GM19240 (cell line): ENCODE data around the gene IFT74.

Experiments
- DNase-seq: peaks from one replicate; pipeline ENCODE4 v3.0.0; 2011; ENCODE audit warnings: low spot score; ENCODE audit not compliant: insufficient read length

The IFT74 gene

DNA sequence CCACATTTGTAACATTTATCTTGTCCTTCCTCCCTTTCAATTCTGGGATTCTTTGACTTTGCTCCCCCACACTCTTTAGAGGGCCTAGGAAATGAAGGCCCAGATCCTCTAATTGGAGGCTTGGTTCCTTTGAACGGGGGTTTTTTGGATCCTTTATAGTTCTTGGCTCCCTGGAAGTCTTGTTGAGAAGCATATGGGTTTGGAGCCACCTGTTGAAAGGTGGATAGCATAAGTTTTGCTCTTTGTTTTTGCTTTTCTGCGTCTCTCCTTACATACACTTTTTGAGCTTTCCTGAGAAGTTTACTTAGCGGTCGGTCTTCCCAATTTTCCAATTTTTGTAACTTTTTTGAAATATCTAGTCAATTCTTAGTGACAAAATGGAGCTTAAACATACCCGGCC is 17.8 kb downstream of the IFT74 start:
- no peak for DNase-seq

DNA sequence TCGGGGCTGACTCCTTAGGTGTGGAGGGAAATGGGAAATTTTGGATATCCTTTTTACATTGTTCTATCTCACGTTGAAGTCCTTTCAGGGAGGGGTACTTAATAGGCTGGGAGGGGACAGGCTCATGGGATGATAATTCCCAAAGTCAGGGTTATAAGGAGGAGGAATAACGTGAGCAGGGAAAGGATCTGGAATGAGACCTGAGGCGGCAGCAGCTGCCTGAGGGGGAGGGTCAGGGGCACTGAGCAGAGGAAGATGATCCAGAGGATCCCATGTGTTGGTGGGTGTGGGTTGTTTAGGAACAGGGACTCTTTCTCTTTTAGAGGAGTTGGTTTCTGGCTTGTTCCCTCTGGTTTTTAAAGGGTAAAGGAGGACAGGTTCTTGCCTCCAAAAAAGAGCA is 18.7 kb downstream of the IFT74 start:
- DNase-seq = no peak

DNA sequence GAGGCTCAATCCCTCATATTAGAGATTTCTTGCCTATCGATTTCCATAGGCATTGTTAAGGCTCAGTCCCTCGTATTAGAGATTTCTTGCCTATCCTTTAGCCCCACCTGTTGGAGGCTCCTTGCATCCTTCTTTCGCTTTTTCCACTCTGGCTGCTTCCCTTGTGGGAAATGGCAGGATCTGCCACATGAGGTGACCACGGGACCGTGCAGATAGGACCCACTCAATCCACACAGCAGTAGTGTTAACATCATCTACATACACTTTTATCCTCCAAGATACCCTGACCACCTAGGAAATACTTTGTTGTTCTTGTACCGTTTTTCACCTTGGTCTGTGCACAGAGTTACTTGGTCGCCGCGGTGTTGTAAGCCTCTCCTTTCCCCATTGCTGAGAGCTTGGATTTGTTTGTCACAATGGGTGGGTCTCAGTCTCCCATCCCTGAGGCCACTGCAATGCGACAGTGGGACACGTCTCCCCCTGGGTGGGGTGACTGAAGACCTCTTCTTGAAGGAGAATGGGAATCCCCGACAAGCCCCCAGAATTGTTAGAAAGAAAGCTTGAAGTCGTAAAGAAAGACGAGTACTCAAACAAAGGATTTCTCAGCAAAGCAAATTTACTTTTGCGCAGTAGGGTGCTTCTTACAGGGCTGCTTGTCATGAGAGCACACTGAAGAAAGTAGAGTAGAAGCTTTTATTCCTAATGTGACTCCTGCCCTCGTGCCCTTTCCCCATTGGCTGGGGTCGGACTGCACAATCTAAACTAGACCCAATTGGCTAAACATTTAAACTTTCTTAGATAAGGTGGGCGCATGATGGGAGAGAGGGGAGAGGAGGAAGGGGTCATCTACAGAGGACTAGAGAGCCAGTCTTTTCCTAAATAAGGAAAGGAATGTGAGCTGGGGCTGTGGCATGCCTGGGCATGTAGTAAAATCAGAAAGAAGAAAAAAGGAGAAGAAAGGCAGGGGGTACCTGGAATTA is 19.8 kb downstream of the IFT74 start:
- no peak for DNase-seq

DNA sequence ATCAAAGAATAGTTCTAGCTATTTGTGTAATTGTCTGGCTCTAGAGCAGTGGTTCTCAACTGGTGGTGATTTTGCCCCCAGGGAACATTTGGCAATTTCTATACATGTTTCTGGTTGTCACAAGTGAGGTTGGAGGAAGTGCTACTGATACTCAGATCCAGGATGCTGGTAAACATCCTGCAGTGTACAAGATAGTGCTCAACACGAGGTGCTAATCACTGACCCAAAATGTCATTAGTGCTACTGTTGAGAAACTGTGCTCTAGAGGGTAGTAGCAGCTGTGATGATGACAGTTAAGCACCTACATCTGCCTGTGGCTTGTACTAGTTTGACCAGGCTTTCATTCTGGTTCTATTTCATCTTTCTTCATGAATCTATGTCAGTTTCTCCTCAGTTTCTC is 27.1 kb downstream of the IFT74 start:
- no peak for DNase-seq

DNA sequence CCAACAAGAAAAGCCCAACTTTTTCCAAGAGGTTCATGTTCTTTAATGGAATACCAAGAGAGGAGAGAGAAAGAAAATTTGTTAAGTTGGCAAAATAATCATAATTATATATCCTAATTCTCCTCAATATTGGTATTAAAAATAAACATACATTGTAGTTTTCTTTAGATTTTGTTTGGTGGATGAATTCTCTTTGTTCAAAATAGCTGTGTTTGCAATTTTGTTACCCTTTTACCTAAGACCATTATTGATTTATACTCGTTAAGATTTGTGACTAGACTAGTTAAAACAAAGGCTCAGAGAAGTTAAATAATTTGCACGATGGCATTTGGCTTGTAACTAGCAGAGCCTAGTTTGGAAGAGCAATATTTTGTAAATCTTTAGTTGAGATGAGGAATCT is 39.6 kb downstream of the IFT74 start:
- no peak for DNase-seq

DNA sequence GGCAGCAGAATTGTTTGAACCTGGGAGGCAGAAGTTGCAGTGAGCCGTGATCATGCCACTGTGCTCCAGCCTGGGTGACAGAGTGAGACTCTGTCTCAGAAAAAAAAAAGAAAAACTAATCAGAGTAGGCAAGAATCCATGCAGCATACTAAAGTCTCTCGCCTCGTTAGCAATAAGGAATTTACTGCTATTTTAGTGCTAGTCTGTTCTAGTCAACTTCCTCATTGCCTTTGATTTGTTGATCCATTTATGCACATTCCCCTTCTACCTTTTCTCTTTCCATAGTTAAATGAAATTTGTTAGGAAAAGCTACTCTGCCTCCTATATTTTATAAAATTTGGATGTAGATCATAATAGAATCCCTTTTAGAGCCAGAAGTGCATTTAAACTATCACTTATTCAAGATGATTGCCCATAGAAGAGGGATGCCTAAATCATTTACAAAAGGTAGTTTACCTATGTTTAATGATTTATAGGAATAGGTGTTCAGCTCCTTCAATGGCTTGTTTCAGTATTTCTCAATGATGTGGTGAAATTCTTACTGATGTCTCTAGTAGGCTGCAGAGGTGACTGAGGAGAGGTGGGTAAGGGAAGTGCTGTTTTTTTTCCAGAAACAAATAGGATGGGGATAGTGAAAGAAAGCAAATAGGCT is 47.3 kb downstream of the IFT74 start:
- no peak for DNase-seq

DNA sequence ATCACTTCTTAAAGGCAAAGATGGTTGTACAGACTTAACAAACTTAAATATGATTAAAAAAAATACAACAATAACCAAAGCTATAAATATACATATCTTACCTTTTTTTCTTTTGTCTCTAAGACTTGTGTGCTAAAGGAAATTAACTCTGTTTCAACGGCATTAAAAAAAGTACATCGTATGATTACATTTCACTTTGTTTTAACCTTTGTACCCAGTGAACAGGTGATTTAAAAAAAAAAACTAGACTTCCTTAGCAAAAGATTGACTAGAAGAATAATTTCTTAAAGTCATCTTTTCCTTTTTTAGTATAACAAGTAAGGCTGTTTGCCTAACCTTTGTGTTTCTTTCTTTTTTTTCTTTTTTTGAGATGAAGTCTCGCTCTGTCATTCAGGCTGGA is 49.3 kb downstream of the IFT74 start, which contains the start of gene LRRC19:
Gene LRRC19, minus strand, starts transcription at position 182 of the 400 bp plus-strand sequence. CDS start 5,978 bp downstream, outside the sequence.
- DNase-seq = no peak

DNA sequence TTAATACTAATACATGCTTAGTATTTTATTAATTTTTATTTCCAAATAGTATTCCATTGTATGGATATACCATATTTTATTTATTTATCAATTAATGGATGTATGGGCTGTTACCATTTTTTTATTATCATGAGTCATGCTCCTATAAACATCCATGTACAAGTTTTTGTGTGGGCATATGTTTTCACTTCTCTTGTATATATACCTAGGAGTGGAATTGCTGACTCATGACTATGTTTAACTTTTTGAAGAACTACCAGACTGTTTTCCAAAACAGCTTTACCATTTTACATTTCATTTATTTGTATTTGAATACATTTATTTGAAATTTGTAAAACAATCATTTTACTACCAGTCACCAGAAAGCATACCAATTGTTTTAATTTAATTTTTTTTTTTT is 63.4 kb downstream of the IFT74 start:
- no peak for DNase-seq

DNA sequence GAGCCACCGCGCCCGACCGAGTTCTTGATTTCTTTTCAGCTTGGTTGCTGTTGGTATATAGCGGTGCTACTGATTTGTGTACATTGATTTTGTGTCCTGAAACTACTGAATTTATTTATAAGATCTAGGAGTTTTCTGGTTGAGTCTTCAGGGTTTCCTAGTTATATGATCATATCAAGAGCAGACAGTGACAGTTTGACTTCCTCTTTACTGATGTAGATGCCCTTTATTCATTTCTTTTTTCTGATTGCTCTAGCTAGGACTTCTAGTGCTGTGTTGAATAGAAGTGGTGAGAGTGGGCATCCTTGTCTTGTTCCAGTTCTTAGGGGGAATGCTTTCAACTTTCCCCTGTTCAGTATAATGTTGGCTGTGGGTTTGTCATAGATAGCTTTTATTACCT is 66.7 kb downstream of the IFT74 start:
- no peak for DNase-seq

DNA sequence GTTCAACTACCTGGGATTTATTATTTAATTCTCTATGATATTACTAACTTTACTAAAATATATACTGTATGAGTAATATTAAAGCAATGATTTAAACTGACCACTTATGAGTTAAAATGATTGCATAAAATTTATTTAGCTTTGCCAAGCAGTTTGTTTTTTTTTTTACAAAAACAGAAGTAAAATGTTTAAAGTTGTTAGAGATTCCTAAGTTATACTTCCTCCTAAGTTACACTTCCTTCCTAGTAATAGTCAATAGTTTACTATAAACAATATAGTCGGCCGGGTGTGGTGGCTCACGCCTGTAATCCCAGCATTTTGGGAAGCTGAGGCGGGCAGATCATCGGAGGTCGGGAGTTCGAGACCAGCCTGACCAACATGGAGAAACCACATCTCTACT is 73.0 kb downstream of the IFT74 start:
- no peak for DNase-seq

DNA sequence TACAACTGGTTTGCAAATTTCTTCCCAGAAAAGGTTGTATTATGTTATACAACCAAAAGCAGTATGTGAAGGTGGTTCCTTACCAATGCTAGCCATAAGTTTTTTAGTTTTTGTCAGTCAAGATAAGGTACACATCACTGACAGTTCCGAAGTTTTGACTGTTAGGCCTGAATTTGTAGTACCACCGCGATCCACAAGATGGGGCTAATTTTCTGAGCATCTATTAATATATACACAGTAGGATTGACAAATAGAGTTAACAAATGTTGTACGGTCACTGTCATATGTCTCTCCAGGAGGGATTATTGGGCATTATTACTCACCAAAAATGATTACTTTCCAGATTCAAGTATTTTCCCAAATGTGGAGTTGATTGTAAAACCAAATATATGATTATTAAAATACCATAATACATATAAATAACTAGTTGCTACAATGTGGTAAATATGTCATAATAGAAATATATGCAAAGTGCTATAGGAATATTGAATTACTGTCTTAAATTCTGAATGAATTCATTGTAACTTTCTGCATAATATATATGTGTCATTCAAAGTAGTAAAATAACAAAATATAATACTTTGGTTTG is 77.7 kb downstream of the IFT74 start:
- DNase-seq = peak; percentile 8

DNA sequence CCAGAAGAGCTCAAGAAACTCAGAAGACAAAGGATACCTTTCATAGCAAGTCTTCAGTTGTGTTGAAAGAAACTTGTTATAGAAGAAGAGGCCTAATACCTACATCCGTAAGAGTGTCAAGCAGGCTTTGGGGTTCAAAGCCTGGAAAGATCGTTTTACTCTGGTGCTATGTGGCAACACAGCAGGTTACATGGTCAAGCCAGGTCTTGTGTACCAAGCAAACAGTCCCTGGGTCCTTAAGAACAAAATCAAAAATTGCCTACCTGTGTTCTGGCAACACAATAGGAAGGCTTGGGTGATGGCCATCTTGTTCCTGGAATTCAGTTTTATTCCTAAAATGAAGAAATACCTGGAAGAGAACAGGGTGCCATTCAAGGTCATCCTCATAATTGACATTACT is 81.3 kb downstream of the IFT74 start:
- no peak for DNase-seq

DNA sequence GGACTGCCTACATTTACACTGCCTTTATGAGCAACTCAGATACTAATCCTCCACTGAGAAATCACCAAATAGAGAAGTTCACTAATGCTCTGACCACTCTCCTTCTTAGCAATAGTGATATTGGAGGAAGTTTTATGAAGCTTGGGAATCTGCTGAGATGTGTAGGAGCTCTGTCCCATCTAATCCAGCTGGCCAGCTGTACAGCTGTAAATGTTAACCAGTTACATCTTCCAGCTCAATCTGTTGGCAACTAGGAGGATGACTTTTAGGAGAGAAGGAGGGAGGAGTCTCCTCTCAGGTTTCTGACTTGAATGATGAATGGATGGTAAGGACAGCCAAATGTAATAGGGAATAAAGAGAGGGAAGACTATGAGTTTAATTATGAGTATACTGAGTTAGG is 85.5 kb downstream of the IFT74 start:
- no peak for DNase-seq

DNA sequence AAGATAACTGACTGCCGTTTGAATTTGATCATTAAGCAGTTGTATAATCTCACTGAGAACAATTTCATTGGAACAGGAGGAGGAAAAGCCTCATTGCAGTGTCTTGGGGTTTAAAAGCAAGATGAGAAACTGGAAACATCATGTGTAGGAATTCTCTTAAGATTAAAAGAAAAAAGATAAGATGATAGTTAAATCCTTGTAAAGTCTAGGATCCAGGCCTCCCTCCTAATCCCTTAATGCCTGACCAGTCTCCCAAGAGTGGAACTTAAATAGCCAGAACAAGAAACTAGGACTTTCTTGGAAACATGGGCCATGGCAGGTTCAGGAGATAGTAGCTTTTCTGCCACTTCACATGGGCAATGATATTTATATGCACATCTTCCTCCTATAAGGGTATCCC is 86.3 kb downstream of the IFT74 start:
- DNase-seq = no peak

DNA sequence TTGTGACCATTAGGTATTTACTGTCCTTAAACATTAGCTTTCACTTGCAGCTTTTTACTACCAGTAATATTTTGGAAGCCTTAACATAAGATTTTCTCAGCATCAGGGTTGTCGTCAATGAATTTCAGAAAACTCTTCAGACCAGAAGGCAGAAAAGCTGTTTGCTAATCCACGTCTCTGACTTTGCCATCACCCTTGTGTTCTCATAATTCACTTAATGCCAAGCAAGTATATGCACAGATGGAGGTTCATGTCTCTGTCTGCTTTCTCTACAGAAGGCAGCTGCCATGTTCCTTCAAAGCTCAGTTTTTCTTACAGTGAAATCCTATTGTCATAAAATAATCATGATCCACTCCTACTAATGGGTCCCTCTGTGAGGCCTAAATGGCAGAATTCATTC is 87.0 kb downstream of the IFT74 start:
- DNase-seq = no peak

DNA sequence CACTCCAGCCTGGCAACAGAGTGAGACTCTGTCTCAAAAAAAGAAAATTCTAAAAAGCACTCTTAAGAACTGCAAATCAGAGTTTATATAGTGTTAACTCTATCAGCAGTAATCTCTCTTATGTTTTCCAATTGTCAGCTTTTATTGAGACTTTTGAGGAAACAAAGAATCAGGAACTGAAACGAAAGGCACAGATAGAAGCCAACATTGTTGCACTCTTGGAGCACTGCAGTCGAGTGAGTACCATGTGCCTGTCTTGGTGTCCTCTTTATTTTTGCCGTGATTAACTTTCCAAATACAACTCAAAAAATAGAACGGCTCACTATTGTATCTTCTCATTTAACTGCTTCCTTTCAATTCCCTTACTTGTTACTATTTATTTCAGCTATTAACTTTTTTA is 90.9 kb downstream of the IFT74 start:
- DNase-seq = no peak

DNA sequence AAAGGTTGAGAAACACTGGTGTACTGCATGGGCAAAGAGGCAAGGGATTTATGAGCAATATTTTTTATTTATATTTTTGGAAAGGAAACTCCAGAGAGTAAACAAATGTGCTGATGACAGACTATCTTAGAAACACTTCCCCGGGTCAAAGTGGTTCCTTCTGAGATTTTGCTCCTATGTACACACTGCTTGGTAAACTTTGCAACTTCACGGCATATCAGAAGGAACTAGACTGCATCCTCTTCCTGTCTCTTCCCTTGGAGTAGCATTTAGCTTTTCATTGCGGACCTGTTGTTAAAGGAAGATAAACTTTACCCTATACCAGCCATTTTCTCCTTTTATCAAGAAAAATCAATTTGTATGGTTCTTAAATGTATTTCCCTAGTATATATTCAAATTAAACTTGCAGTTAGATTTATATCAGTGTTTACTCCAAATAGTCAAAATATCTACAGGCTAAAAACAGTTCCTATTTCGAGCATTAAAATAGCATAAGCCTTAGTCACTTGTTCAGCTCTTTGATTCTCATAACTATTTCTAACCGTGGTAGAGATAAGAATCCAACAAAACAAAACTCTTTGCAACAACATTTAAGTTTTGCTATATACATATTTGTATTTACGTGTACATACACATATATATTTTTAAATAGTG is 97.3 kb downstream of the IFT74 start:
- DNase-seq = no peak

DNA sequence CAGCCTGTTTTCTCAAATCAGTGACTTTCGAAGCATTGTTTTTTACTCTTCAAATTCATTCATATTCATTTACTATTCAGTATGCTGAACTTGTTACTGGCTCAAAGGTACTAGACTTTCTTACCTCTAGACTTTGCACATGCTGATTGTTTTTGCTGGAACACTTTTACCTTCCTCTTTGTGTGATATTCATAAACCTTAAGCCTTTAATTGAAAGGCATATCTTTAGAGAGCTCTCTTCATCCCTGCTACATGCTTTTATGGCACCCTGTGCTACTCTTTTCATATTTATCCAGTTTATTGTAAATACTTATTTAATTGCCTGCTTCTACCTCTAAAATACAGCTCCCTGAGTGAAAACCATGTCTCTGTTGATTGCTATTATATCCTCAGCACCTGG is 97.9 kb downstream of the IFT74 start:
- DNase-seq = no peak

DNA sequence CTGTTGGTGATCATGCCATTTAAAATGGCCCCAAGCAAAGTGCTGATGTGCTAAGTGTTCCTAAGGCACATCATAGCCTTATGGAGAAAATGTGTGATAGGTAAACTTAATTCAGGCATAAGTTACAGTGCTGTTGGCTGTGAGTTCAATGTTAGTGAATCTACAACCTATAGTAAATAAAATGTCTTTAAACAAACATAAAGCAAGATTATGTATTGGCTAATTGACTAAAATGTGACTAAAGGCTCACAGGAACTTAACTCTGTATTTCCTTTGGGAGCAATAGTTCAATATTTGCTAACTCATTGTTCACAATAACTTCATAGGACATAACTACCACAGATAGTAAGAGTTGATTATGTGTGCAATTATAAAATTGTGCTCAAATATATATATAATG is 98.6 kb downstream of the IFT74 start:
- no peak for DNase-seq

DNA sequence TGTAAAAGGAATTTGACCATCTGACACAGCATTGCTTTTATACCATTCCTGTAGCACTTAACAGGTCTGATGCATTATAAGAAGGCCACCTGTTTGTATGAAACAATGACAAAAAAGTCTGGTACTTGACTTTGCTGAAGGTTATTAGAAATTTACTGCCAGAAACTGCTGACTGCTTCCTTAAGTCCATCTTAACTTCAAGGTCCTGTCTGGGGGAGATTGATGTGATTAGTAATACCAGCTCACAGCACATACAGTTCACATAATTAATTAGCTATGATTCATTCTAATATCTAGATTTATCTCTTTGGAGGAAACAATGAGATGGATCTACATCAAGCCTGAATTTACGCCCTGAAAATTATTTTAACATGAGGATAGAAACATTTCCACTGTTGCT is 103.2 kb downstream of the IFT74 start:
- no peak for DNase-seq

DNA sequence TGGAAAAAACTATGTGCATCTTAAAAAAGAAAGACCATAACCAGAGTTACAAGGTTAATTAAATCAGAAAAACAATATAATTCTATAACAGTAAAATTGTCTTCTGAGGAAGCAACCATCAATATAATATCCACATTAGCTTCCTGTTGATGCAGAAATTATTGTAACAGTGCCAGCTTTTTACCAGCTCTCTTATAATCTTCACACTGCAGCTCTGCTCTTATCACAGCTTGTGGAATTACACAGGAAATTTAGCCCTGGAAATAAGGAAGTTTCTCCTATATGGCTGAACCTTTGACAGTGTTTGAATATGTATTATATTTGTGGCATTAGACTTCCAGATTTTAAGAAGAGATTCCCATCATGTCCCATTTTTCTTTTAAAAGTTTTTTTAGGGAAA is 103.7 kb downstream of the IFT74 start:
- DNase-seq = no peak

DNA sequence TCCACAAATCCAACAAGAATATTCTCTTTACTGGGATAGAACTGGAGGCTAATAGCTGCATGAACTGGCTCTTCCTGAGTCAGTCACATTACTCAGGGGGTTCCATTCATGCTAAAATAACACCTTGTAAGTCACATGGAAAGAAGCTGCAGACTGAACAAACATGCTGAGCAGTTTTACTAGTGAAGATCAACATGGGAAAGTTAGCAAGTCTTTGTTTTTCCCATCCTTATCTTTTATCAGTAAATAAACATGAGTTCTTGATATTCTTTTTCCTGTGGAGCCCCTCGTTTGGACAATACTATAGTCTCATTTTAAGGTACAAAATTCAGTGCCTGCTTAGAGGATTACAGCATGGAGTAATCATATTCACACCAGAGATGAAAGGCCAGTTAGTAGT is 109.1 kb downstream of the IFT74 start:
- no peak for DNase-seq
